ENCODE results near the gene DMD.

- TF ChIP-seq CTCF (IDR thresholded peaks at IDR 0.05) (no peak), POLR2AphosphoS5 (IDR thresholded peaks at IDR 0.05; ENCODE audit: low read depth, low read length) (no peak)
Measured at GRCh38 chrX:32116047-32116446, 1095.3 kb downstream of the DMD start.

All from Panc1 (cell line).